GM12874 (cell line): Measurements from ENCODE around the gene MALRD1.

ENCODE experiments used
- CTCF ChIP-seq: IDR thresholded peaks from 2 replicates; pipeline ENCODE4 v1.5.1; 2011; ENCODE audit warnings: low read depth, mild to moderate bottlenecking, control low read depth, low read length, moderate library complexity; ENCODE audit not compliant: insufficient read depth

MALRD1 gene

GRCh38 chr10:19731560-19731959 is 683.0 kb downstream of the MALRD1 start:
- no peak for TF ChIP-seq CTCF

- no peak for TF ChIP-seq CTCF
Measured at GRCh38 chr10:19738440-19738839, 689.8 kb downstream of the MALRD1 start.

GRCh38 chr10:19745672-19746071 is 697.1 kb downstream of the MALRD1 start:
- TF ChIP-seq CTCF: no peak

- TF ChIP-seq CTCF: no peak
Measured at GRCh38 chr10:19749185-19749729, 700.7 kb downstream of the MALRD1 start.

- TF ChIP-seq CTCF: no peak
Measured at GRCh38 chr10:19750972-19751371, 702.4 kb downstream of the MALRD1 start.

- TF ChIP-seq CTCF: no peak
Measured at GRCh38 chr10:19756919-19757318, 708.3 kb downstream of the MALRD1 start.

- no peak for TF ChIP-seq CTCF
Measured at GRCh38 chr10:19762026-19762425, 713.4 kb downstream of the MALRD1 start.
